Measurements from ENCODE around the gene GOLPH3. TPM values are rescaled to one million over a fixed set of nuclear protein-coding genes. Genes with fewer than 3 reads are reported as not detected.

The GOLPH3 gene
- total and polyA plus RNA-seq, 2 experiments from 2014 or later = 68.5 to 96.1 TPM

- TF ChIP-seq CTCF (conservative IDR thresholded peaks at IDR 0.05; ENCODE audit: low read depth in 2 of 2) (no peak), REST (IDR thresholded peaks at IDR 0.05; ENCODE audit: unreplicated experiment) (no peak), ZNF114 (CRISPR knock-in tag; IDR thresholded peaks at IDR 0.05) (no peak), STAT1 (IDR thresholded peaks at IDR 0.05; ENCODE audit: unreplicated experiment) (no peak)
These were observed 42.5 kb downstream of the GOLPH3 start (continued) for GRCh38 chr5:32131604-32132003.

DNA sequence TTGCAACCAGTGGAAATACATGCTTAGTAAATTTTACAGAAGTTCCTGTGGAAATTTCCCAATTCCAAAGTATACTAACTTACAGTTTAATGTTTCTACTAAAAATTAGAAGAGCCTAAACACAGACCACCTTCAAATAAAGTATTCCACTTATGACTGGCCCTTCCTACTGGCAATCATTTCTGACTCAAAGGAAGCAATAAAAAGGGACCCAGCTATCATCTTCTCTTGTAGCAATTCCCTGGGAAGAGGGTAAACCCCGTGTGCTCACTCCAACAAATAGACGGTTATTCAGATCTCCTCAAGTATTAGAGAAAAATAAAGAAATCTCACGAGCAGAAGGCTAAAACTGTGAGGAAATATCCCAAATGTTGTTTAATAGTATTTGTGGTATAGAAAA lies 43.3 kb downstream of the GOLPH3 start:
- H3K27me3 ChIP-seq (ENCODE audit: insufficient read depth) = no peaks in the 10 kb centered on the region
- Mint-ChIP-seq H3K9me3 (no peaks in the 10 kb centered on the region), H3K36me3 (ENCODE audit: low read depth) (peaks cover 33% of the 10 kb centered on the region; the same call in 2 of the 3 replicates), H3K4me1 (peaks cover 11% of the 10 kb centered on the region), H3K4me3 (no peak overlapping the region), H3K27me3 (ENCODE audit: insufficient read depth, low read depth, poor library complexity) (no peaks in the 10 kb centered on the region), H3K27ac (no peak overlapping the region)
- H3K4me2 ChIP-seq = no peak overlapping the region
- H2AFZ ChIP-seq = no peak overlapping the region
- no peaks in the 10 kb centered on the region for H3K4me1 ChIP-seq (ENCODE audit: insufficient read depth)
- peaks cover 15% of the 10 kb centered on the region; the same call in 1 of the 2 replicates for H3K36me3 ChIP-seq (ENCODE audit: insufficient read depth)
- H3K9me2 ChIP-seq (ENCODE audit: insufficient read depth) = no peaks in the 10 kb centered on the region
- no peak overlapping the region for H3K27ac ChIP-seq (ENCODE audit: low read depth)
- H3K79me2 ChIP-seq (replicated peaks; ENCODE audit: insufficient read depth) = peaks cover 76% of the 10 kb centered on the region
- no peak overlapping the region for H3K4me3 ChIP-seq
- H3F3A ChIP-seq (replicated peaks; ENCODE audit: low read depth) = no peaks in the 10 kb centered on the region
- DNase-seq (ENCODE audit: low spot score) (no peak), ATAC-seq (no peak)
- peaks cover 28% of the 10 kb centered on the region for H4K20me1 ChIP-seq (replicated peaks; ENCODE audit: insufficient read depth)
- no peak for TF ChIP-seq STAT1 (IDR thresholded peaks at IDR 0.05; ENCODE audit: unreplicated experiment)
- TF ChIP-seq ZNF331 (CRISPR knock-in tag; IDR thresholded peaks at IDR 0.05; ENCODE audit: low read depth) = no peak
- TF ChIP-seq ZNF462 (CRISPR knock-in tag; IDR thresholded peaks at IDR 0.05) = no peak
- TF ChIP-seq CREB1 (CRISPR knock-in tag; IDR thresholded peaks at IDR 0.05; ENCODE audit: low read depth) = no peak
- TF ChIP-seq ZNF114 (CRISPR knock-in tag; IDR thresholded peaks at IDR 0.05) = no peak
- TF ChIP-seq REST (IDR thresholded peaks at IDR 0.05; ENCODE audit: unreplicated experiment) = no peak
- TF ChIP-seq ETS1 (IDR thresholded peaks at IDR 0.05) = no peak

Data from GM23338 (cell line).